Spleen (tissue), 11 donors: ENCODE measurements around the gene MEI1. TPM values are rescaled to one million over a fixed set of nuclear protein-coding genes. Genes with fewer than 3 reads are reported as not detected.

ENCODE experiments used
- DNase-seq: peaks from one replicate; pipeline ENCODE4 v3.0.0-alpha.2; 2020
- H3K27ac ChIP-seq, 8 donors: fragments of 200-600 bp; sonication (generic) in 7 of 8; 1 replicate in 4 of 8; 2 replicates in 4 of 8; pipeline versions ENCODE4 v1.5.0 to v1.8.0; 2016 to 2021; ENCODE audit warnings: inconsistent platforms in 4 of 8, mild to moderate bottlenecking in 4 of 8, moderate library complexity in 1 of 8
- H3K27me3 ChIP-seq, 7 donors: fragments of 200-600 bp; sonication (generic) in 6 of 7; replicated peaks in 1 of 7; 1 replicate in 4 of 7; 2 replicates in 3 of 7; pipeline versions ENCODE4 v1.5.0 to v1.8.0; 2016 to 2021; ENCODE audit warnings: inconsistent platforms in 3 of 7, mild to moderate bottlenecking in 1 of 7
- H3K36me3 ChIP-seq, 6 donors: fragments of 200-600 bp; sonication (generic) in 5 of 6; 1 replicate in 4 of 6; 2 replicates in 2 of 6; pipeline versions ENCODE4 v1.5.0 to v1.8.0; 2016 to 2021; ENCODE audit warnings: inconsistent platforms in 2 of 6
- H3K4me1 ChIP-seq, 6 donors: fragments of 200-600 bp; sonication (generic) in 5 of 6; 1 replicate in 3 of 6; 2 replicates in 3 of 6; pipeline versions ENCODE4 v1.5.0 to v1.8.0; 2016 to 2021; ENCODE audit warnings: inconsistent platforms in 3 of 6
- H3K4me3 ChIP-seq, 8 donors: fragments of 200-600 bp; sonication (generic) in 7 of 8; 1 replicate in 4 of 8; 2 replicates in 4 of 8; pipeline versions ENCODE4 v1.5.0 to v1.8.0; 2016 to 2021; ENCODE audit warnings: inconsistent platforms in 4 of 8, mild to moderate bottlenecking in 4 of 8, moderate library complexity in 2 of 8
- H3K9me3 ChIP-seq, 8 donors: fragments of 200-600 bp; sonication (generic) in 7 of 8; 1 replicate in 4 of 8; 2 replicates in 4 of 8; pipeline versions ENCODE4 v1.5.0 to v1.8.0; 2016 to 2021; ENCODE audit warnings: inconsistent platforms in 4 of 8
- POLR2A ChIP-seq, 3 donors: fragments of 450-650 bp; IDR thresholded peaks; one replicate each; pipeline ENCODE4 v1.5.1; 2017; ENCODE audit warnings: antibody characterized with exemption in 3 of 3, mild to moderate bottlenecking in 1 of 3
- POLR2AphosphoS5 ChIP-seq, 3 donors: sonication (generic); formaldehyde crosslinking; IDR thresholded peaks; one replicate each; pipeline ENCODE4 v1.5.1; 2017; ENCODE audit warnings: antibody characterized with exemption in 3 of 3
- WGBS, 5 donors: extraction: QIAGEN DNeasy Blood & Tissue Kit in 3 of 5; methylation state at CpG; one replicate each; pipeline versions ENCODE4 v1.1.5 to v1.1.7; 2013 to 2018; 5-methylcytosine and 5-hydroxymethylcytosine counted together
- intact Hi-C: fragments of 100-400 bp; cut with DNase I; formaldehyde crosslinking; loops from one replicate; pipeline ENCODE4 v1.15.0; 2023; ENCODE audit warnings: low total_unique reads
- polyA plus RNA-seq, 3 donors: library from polyadenylated mRNA; stranded (reverse); fragments of 200-250 nt; gene quantifications; one replicate each; pipeline ENCODE4 v1.2.1, GENCODE V29; 2013
- total RNA-seq, 7 donors: library from RNA; depleted of rRNA in 3 of 7; stranded (reverse); fragments of >200 nt in 3 of 7; fragmentation: NEBNext Ultra II Directional in 4 of 7; extraction: Animal tissue kit (Norgen Biotek cat#: 25700) in 4 of 7; gene quantifications; one replicate each; pipeline versions ENCODE4 v1.1.0 to v1.2.1, GENCODE V29; 2016 to 2021
- TF ChIP-seq, protein P1 (sequence below), 11 experiments: fragments of 200-600 bp in 7 of 11; fragments of 450-650 bp in 4 of 11; sonication (generic) in 4 of 11; IDR thresholded peaks in 8 of 11; conservative IDR thresholded peaks in 3 of 11; 1 replicate in 7 of 11; 2 replicates in 4 of 11; pipeline versions ENCODE4 v1.4.0 to v1.8.0; 2016 to 2021; ENCODE audit warnings: antibody characterized with exemption in 11 of 11, inconsistent platforms in 4 of 11, mild to moderate bottlenecking in 1 of 11
- donor health status: healthy with polysubstance abuse.
- donor health status: DM: no; HTN: no; CAD: no; lungs with moderate emphysema.
- donor health status: DM: no; HTN: no; CAD: no.
- donor health status: Bipolar disorder and iron deficiency.
- donor health status: healthy.
- donor health status: DM: no; HTN: no; CAD: no.
- donor health status: DM: yes; HTN: yes; CAD: no.

The MEI1 gene
- total and polyA plus RNA-seq, 10 donors: 17.7 to 56.5 (median 22.1) TPM

DNA sequence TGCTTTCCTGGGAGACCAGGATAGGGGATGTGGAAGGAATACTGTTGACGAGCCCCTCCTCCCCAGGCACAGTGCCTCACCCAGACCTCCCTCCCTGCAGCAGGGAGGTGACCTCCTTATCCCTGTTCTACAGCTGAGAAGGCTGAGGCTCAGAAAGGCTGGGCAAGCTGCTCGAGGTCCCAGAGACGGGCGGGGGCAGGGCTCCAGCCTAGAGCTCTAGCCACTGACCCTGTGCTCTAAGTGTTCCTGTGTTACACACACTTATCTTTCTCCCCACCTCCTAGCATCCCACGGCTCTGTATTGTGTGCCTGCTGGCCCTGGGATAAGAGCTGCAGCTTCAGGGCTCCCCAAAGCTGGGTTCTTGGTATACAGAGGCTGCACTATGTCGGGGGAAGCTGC, 109.1 kb downstream of the MEI1 start:
- Histone ChIP-seq H3K27ac (no peak overlapping the region), H3K36me3 (peaks cover 0 to 53% (median 14%) of the 10 kb centered on the region in 6 donors), H3K4me3 (no peak overlapping the region), H3K9me3 (no peaks in the 10 kb centered on the region), H3K27me3 (no peaks in the 10 kb centered on the region), H3K4me1 (peaks cover 0 to 8% (median 0%) of the 10 kb centered on the region in 6 donors)
- 86 to 95% (median 89%) methylated on average over 6 of the region's 6 CpGs for WGBS, 5 donors
- TF ChIP-seq, protein P1, sequence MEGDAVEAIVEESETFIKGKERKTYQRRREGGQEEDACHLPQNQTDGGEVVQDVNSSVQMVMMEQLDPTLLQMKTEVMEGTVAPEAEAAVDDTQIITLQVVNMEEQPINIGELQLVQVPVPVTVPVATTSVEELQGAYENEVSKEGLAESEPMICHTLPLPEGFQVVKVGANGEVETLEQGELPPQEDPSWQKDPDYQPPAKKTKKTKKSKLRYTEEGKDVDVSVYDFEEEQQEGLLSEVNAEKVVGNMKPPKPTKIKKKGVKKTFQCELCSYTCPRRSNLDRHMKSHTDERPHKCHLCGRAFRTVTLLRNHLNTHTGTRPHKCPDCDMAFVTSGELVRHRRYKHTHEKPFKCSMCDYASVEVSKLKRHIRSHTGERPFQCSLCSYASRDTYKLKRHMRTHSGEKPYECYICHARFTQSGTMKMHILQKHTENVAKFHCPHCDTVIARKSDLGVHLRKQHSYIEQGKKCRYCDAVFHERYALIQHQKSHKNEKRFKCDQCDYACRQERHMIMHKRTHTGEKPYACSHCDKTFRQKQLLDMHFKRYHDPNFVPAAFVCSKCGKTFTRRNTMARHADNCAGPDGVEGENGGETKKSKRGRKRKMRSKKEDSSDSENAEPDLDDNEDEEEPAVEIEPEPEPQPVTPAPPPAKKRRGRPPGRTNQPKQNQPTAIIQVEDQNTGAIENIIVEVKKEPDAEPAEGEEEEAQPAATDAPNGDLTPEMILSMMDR (IDR thresholded peaks at IDR 0.05 in 8 of 11, conservative IDR thresholded peaks at IDR 0.05 in 3 of 11): no peak
- TF ChIP-seq POLR2AphosphoS5 (IDR thresholded peaks at IDR 0.05) (no peak), POLR2A (IDR thresholded peaks at IDR 0.05) (no peak)
- intact Hi-C loops: no loop called here
- DNase-seq: no peak

DNA sequence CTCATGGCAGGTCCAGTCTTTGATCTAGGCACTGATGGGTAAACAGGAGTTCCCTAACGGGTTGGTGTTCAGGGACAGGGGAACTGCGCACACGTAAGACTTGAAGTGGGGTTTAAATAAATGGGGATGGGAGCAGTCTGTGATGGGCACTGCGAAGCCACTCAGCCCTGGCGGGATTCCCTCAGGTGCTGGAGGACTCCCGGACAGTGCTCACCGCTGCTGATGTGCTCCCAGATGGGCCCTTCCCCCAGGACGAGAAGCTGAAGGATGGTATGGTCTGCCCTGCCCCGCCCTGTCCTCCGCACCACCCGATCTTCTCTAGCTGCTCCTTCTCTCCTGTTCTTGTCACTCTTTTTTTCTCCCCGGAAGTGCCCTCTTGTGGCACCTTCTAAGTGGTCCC, 110.7 kb downstream of the MEI1 start:
- WGBS, 5 donors: 95 to 96% (median 96%) methylated on average over 12 of the region's 12 CpGs
- Histone ChIP-seq H3K4me3 (no peak overlapping the region), H3K27ac (no peak overlapping the region), H3K4me1 (no peaks in the 10 kb centered on the region), H3K27me3 (no peaks in the 10 kb centered on the region), H3K9me3 (no peaks in the 10 kb centered on the region), H3K36me3 (peaks cover 0 to 69% (median 21%) of the 10 kb centered on the region in 6 donors)
- intact Hi-C loops: no loop called here
- DNase-seq: no peak
- TF ChIP-seq POLR2A (IDR thresholded peaks at IDR 0.05): no peak
- no peak for TF ChIP-seq POLR2AphosphoS5 (IDR thresholded peaks at IDR 0.05)
- TF ChIP-seq, protein P1 (IDR thresholded peaks at IDR 0.05 in 8 of 11, conservative IDR thresholded peaks at IDR 0.05 in 3 of 11): no peak

DNA sequence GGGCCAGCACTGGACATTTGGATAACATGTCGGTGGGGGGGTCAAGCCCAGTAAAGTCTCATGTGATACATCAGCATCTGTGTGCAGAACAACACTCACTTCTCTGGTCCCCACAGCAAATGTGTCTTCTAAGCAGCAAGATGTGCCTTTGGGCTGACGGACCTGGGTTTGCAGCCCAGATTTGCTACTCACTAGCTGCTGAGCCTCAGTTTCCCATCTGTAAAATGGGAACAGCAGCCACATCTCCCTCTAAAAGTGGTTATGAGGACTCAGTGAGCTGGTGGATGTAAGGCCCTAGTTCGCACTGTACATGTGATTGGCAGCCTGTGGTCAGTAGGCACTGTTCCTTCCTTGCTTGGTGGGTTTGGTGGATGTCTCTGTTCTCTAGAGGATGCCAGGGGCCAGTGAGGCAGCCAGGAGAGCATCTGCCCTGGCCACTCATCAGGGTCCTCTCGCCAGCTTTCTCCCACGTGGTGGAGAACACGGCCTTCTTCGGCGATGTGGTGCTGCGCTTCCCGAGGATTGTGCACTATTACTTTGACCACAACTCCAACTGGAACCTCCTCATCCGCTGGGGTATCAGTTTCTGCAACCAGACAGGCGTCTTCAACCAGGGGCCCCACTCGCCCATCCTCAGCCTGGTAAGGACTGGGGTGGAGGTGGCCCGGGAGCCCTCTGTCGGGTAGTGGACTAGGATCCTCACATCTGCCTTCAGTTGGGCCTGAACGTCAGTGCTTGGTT, 113.7 kb downstream of the MEI1 start:
- no peak overlapping the region for H3K27ac ChIP-seq
- no peak overlapping the region for H3K4me3 ChIP-seq
- DNase-seq: no peak
- no peaks in the 10 kb centered on the region for H3K4me1 ChIP-seq
- no peaks in the 10 kb centered on the region for H3K9me3 ChIP-seq
- 93 to 98% (median 97%) methylated on average over 8 to 16 of the region's 16 CpGs for WGBS, 5 donors
- no peaks in the 10 kb centered on the region for H3K27me3 ChIP-seq
- intact Hi-C loops: no loop called here
- peaks cover 0 to 96% (median 26%) of the 10 kb centered on the region in 6 donors for H3K36me3 ChIP-seq
- TF ChIP-seq POLR2AphosphoS5 (IDR thresholded peaks at IDR 0.05): no peak
- TF ChIP-seq, protein P1 (IDR thresholded peaks at IDR 0.05 in 8 of 11, conservative IDR thresholded peaks at IDR 0.05 in 3 of 11): no peak
- TF ChIP-seq POLR2A (IDR thresholded peaks at IDR 0.05): no peak

DNA sequence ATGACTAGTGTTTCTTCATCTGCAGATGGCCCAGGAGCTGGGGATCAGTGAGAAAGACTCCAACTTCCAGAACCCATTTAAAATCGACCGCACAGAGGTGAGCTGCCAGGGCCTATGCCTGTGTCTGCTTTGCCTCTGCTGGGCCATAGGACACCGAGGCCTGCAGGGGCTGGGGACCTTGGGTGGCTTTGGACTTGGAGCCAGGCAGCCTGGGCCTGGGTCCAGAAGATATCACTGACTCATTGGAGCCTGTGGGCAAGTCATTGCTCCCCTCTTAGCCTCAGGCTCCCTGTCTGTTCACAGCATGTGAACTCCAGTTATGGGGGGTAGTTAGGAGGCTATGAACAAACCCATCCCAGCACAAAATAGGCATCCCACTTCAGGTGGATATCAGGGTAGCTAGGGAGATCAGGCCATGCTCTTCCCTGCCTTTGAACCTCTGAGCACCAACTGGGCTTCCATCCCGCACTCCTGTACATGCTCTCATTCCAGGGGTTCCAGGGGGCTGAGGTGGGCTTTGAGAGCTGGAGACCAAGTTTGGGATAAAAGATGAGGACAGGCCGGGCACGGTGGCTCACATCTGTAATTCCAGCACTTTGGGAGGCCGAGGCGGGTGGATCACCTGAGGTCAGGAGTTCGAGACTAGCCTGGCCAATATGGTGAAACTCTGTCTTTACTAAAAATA, 114.6 kb downstream of the MEI1 start:
- 94 to 98% (median 97%) methylated on average over 9 of the region's 9 CpGs for WGBS, 5 donors
- H3K9me3 ChIP-seq: no peaks in the 10 kb centered on the region
- peaks cover 0 to 98% (median 25%) of the 10 kb centered on the region in 6 donors for H3K36me3 ChIP-seq

More for the DNA sequence above, 114.6 kb downstream of the MEI1 start:
- no peak for DNase-seq
- Histone ChIP-seq H3K4me3 (no peak overlapping the region), H3K27me3 (no peaks in the 10 kb centered on the region), H3K27ac (no peak overlapping the region), H3K4me1 (no peaks in the 10 kb centered on the region)
- intact Hi-C loops: no loop called here
- TF ChIP-seq, protein P1 (IDR thresholded peaks at IDR 0.05 in 8 of 11, conservative IDR thresholded peaks at IDR 0.05 in 3 of 11): no peak
- TF ChIP-seq POLR2AphosphoS5 (IDR thresholded peaks at IDR 0.05) (no peak), POLR2A (IDR thresholded peaks at IDR 0.05) (no peak)
